ENCODE results near the gene FAM168A. TPM values are rescaled to one million over a fixed set of nuclear protein-coding genes. Genes with fewer than 3 reads are reported as not detected.

The FAM168A gene
- total and polyA plus RNA-seq, 4 donors, result 4.8 to 14.6 (median 9.1) TPM

DNA sequence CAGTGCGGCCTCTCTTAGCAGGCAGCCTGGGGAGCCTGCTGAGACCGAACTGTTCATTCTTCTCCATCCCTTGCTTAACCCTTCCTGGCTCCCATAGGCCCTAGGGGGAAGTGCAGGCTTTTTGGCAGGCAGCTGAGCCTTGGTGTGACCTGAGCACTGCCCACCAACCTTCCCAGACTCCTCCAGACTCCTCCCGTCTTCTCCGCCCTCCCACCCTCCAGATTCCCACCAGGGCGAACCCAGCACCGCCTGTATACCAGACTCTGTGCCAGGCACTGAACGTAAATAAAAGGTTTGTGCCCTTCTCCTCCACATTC lies 213.8 kb downstream of the FAM168A start:
- WGBS, result 96% methylated on average over 7 of the region's 7 CpGs
- H3K9ac ChIP-seq (ENCODE audit: low read depth in 1 of 2, low read length in 2 of 2), result no peak overlapping the region
- H3K4me1 ChIP-seq (ENCODE audit: control insufficient read depth in 4 of 4, insufficient read depth in 4 of 4, low read length in 3 of 4), result peaks cover 0 to 23% (median 0%) of the 10 kb centered on the region in 4 donors
- DNase-seq (ENCODE audit: low spot score), result no peak
- TF ChIP-seq FOXA1 (IDR thresholded peaks at IDR 0.05), result no peak
- TF ChIP-seq, protein P1, sequence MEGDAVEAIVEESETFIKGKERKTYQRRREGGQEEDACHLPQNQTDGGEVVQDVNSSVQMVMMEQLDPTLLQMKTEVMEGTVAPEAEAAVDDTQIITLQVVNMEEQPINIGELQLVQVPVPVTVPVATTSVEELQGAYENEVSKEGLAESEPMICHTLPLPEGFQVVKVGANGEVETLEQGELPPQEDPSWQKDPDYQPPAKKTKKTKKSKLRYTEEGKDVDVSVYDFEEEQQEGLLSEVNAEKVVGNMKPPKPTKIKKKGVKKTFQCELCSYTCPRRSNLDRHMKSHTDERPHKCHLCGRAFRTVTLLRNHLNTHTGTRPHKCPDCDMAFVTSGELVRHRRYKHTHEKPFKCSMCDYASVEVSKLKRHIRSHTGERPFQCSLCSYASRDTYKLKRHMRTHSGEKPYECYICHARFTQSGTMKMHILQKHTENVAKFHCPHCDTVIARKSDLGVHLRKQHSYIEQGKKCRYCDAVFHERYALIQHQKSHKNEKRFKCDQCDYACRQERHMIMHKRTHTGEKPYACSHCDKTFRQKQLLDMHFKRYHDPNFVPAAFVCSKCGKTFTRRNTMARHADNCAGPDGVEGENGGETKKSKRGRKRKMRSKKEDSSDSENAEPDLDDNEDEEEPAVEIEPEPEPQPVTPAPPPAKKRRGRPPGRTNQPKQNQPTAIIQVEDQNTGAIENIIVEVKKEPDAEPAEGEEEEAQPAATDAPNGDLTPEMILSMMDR (IDR thresholded peaks at IDR 0.05; ENCODE audit: low read depth, low read length, missing input control), result no peak
- no peak for TF ChIP-seq NR2F2 (IDR thresholded peaks at IDR 0.05)
- TF ChIP-seq, protein P2, sequence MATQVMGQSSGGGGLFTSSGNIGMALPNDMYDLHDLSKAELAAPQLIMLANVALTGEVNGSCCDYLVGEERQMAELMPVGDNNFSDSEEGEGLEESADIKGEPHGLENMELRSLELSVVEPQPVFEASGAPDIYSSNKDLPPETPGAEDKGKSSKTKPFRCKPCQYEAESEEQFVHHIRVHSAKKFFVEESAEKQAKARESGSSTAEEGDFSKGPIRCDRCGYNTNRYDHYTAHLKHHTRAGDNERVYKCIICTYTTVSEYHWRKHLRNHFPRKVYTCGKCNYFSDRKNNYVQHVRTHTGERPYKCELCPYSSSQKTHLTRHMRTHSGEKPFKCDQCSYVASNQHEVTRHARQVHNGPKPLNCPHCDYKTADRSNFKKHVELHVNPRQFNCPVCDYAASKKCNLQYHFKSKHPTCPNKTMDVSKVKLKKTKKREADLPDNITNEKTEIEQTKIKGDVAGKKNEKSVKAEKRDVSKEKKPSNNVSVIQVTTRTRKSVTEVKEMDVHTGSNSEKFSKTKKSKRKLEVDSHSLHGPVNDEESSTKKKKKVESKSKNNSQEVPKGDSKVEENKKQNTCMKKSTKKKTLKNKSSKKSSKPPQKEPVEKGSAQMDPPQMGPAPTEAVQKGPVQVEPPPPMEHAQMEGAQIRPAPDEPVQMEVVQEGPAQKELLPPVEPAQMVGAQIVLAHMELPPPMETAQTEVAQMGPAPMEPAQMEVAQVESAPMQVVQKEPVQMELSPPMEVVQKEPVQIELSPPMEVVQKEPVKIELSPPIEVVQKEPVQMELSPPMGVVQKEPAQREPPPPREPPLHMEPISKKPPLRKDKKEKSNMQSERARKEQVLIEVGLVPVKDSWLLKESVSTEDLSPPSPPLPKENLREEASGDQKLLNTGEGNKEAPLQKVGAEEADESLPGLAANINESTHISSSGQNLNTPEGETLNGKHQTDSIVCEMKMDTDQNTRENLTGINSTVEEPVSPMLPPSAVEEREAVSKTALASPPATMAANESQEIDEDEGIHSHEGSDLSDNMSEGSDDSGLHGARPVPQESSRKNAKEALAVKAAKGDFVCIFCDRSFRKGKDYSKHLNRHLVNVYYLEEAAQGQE (IDR thresholded peaks at IDR 0.05), result no peak
- TF ChIP-seq EGR1 (IDR thresholded peaks at IDR 0.05; ENCODE audit: low read depth in 2 of 2), result no peak
- no peak for TF ChIP-seq JUND (IDR thresholded peaks at IDR 0.05)
- no peak for TF ChIP-seq HNF4A (conservative IDR thresholded peaks at IDR 0.05)
- TF ChIP-seq, protein P3, sequence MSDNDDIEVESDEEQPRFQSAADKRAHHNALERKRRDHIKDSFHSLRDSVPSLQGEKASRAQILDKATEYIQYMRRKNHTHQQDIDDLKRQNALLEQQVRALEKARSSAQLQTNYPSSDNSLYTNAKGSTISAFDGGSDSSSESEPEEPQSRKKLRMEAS (IDR thresholded peaks at IDR 0.05), result no peak
- TF ChIP-seq RXRA (IDR thresholded peaks at IDR 0.05), result no peak
- no peak for TF ChIP-seq FOXA2 (IDR thresholded peaks at IDR 0.05)
- TF ChIP-seq, protein P4, sequence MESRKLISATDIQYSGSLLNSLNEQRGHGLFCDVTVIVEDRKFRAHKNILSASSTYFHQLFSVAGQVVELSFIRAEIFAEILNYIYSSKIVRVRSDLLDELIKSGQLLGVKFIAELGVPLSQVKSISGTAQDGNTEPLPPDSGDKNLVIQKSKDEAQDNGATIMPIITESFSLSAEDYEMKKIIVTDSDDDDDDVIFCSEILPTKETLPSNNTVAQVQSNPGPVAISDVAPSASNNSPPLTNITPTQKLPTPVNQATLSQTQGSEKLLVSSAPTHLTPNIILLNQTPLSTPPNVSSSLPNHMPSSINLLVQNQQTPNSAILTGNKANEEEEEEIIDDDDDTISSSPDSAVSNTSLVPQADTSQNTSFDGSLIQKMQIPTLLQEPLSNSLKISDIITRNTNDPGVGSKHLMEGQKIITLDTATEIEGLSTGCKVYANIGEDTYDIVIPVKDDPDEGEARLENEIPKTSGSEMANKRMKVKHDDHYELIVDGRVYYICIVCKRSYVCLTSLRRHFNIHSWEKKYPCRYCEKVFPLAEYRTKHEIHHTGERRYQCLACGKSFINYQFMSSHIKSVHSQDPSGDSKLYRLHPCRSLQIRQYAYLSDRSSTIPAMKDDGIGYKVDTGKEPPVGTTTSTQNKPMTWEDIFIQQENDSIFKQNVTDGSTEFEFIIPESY (IDR thresholded peaks at IDR 0.05), result no peak
- TF ChIP-seq YY1 (IDR thresholded peaks at IDR 0.05), result no peak
- TF ChIP-seq, protein P5, sequence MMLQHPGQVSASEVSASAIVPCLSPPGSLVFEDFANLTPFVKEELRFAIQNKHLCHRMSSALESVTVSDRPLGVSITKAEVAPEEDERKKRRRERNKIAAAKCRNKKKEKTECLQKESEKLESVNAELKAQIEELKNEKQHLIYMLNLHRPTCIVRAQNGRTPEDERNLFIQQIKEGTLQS (IDR thresholded peaks at IDR 0.05), result no peak
- no peak for TF ChIP-seq HNF4G (IDR thresholded peaks at IDR 0.05)
- H3K9me3 ChIP-seq (ENCODE audit: control insufficient read depth in 4 of 4, low read length in 3 of 4), result no peaks in the 10 kb centered on the region
- H3K36me3 ChIP-seq (ENCODE audit: control insufficient read depth in 4 of 4, insufficient read depth in 3 of 4, low read depth in 1 of 4, low read length in 3 of 4), result no peaks in the 10 kb centered on the region
- no peaks in the 10 kb centered on the region for H3K27me3 ChIP-seq (ENCODE audit: control insufficient read depth in 4 of 4, insufficient read depth in 4 of 4, low read length in 3 of 4)
- no peak overlapping the region for H3K4me3 ChIP-seq (ENCODE audit: low read depth in 1 of 3, low read length in 3 of 3)
- H3K27ac ChIP-seq (ENCODE audit: low read depth in 1 of 2, low read length in 2 of 2), result no peak overlapping the region

DNA sequence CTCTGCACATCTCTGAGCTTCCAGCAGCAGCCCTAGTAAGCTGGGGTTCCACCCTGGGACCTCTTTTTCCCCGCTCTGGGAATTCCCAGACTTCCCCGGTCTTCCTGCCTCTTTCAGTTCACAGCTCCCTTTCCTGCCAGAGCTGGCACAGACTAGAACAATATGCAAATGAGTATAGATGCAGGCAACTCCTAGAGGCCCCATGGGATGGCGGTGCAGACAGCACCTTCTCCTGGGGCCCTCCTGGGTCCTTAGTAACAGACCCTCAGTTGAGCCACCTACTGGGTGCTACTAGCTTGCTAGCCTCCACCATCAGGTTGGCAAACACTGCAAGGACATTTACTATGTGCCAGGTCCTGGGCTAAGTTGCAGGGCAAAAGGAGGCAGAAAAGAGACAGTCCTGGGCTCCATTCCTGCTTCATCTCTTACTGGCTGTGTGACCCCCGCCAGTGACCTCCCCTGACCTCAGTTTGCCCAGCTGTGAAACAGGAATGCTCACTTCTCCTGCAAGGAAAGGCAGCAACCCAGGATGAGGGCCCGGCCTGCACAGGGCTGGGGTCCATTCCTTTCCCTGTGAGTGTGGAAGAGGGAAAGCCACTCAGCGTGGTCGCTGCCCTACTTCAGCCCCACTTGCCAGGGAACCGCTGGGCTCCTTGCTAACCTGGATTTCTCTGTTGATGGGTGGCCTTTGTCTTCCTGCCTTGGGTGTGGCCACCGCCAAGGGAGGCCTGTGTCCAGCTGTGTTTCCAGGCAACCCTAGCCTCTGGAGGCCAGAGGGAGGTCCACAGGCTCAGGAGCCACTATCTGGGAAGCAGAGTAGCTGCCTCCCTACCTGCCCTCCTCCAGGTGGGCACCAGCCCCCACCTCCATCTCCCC lies 214.4 kb downstream of the FAM168A start:
- Histone ChIP-seq H3K4me3 (ENCODE audit: low read depth in 1 of 3, low read length in 3 of 3) (no peak overlapping the region), H3K9me3 (ENCODE audit: control insufficient read depth in 4 of 4, low read length in 3 of 4) (no peaks in the 10 kb centered on the region), H3K4me1 (ENCODE audit: control insufficient read depth in 4 of 4, insufficient read depth in 4 of 4, low read length in 3 of 4) (peaks cover 0 to 23% (median 0%) of the 10 kb centered on the region in 4 donors), H3K36me3 (ENCODE audit: control insufficient read depth in 4 of 4, insufficient read depth in 3 of 4, low read depth in 1 of 4, low read length in 3 of 4) (no peaks in the 10 kb centered on the region), H3K27me3 (ENCODE audit: control insufficient read depth in 4 of 4, insufficient read depth in 4 of 4, low read length in 3 of 4) (no peaks in the 10 kb centered on the region), H3K9ac (ENCODE audit: low read depth in 1 of 2, low read length in 2 of 2) (no peak overlapping the region), H3K27ac (ENCODE audit: low read depth in 1 of 2, low read length in 2 of 2) (no peak overlapping the region)
- 77% methylated on average over 9 of the region's 9 CpGs for WGBS
- DNase-seq (ENCODE audit: low spot score), result no peak
- TF ChIP-seq, protein P2 (IDR thresholded peaks at IDR 0.05), result no peak
- TF ChIP-seq RAD21 (IDR thresholded peaks at IDR 0.05) (no peak), FOXA1 (IDR thresholded peaks at IDR 0.05) (no peak)
- TF ChIP-seq, protein P1 (IDR thresholded peaks at IDR 0.05; ENCODE audit: low read depth, low read length, missing input control), result no peak

All from liver (tissue), 9 donors.